Breast epithelium (tissue), 3 donors: ENCODE results near the gene LUZP1.

Experiments used
- CTCF ChIP-seq, 3 donors: fragments of 450-650 bp; IDR thresholded peaks; one replicate each; pipeline ENCODE4 v1.5.1; 2016 to 2017; ENCODE audit warnings: antibody characterized with exemption in 3 of 3, mild to moderate bottlenecking in 3 of 3, moderate library complexity in 3 of 3
- POLR2A ChIP-seq: fragments of 450-650 bp; IDR thresholded peaks from one replicate; pipeline ENCODE4 v1.6.1; 2016; ENCODE audit warnings: antibody characterized with exemption, mild to moderate bottlenecking, moderate library complexity
- POLR2AphosphoS5 ChIP-seq, 3 donors: sonication (generic); formaldehyde crosslinking; IDR thresholded peaks; one replicate each; pipeline ENCODE4 v1.6.1; 2017; ENCODE audit warnings: antibody characterized with exemption in 3 of 3

GRCh38 chr1:23062271-23062670 lies 106.4 kb downstream of the LUZP1 start:
- TF ChIP-seq CTCF (IDR thresholded peaks at IDR 0.05) (no peak), POLR2A (no peak), POLR2AphosphoS5 (IDR thresholded peaks at IDR 0.05) (no peak)
